ENCODE measurements around the gene HELZ. TPM values are rescaled to one million over a fixed set of nuclear protein-coding genes. Genes with fewer than 3 reads are reported as not detected.

Gene HELZ
- total RNA-seq (10 to 100 TPM; 60.2 to 64.6 TPM), polyA plus RNA-seq (ENCODE audit: insufficient read length in 6 of 6) (10 to 100 TPM; 27.2 to 41.0 (median 35.3) TPM)
- long read RNA-seq, donor 1, partial matches to known transcripts: 16 of 17 reads
- long read RNA-seq, donor 1, other reads (novel, unspliced or antisense): 0 of 17 reads
- long read RNA-seq, donor 2, partial matches to known transcripts: 12 of 15 reads
- long read RNA-seq, donor 2, other reads (novel, unspliced or antisense): 0 of 15 reads
- long read RNA-seq, donor 3, partial matches to known transcripts: 0 of 2 reads
- long read RNA-seq, donor 3, other reads (novel, unspliced or antisense): 0 of 2 reads
- long read RNA-seq, donor 4, partial matches to known transcripts: 2 of 5 reads
- long read RNA-seq, donor 4, other reads (novel, unspliced or antisense): 1 of 5 reads
- long read RNA-seq, donor 5, partial matches to known transcripts: 0 of 1 reads
- long read RNA-seq, donor 5, other reads (novel, unspliced or antisense): 0 of 1 reads
- long read RNA-seq, donor 6, partial matches to known transcripts: 0 of 1 reads
- long read RNA-seq, donor 6, other reads (novel, unspliced or antisense): 0 of 1 reads
- long read RNA-seq, donor 7, full-length matches to known transcripts: 1 of 1 reads
- long read RNA-seq, donor 7, partial matches to known transcripts: 0 of 1 reads
- long read RNA-seq, donor 7, other reads (novel, unspliced or antisense): 0 of 1 reads
- long read RNA-seq, donor 8, partial matches to known transcripts: 14 of 14 reads
- long read RNA-seq, donor 8, other reads (novel, unspliced or antisense): 0 of 14 reads
- long read RNA-seq, donor 9: 0 reads
- long read RNA-seq, donor 10, partial matches to known transcripts: 3 of 5 reads
- long read RNA-seq, donor 10, other reads (novel, unspliced or antisense): 0 of 5 reads
- long read RNA-seq, donor 11: 0 reads
- long read RNA-seq, donor 12, partial matches to known transcripts: 19 of 19 reads
- long read RNA-seq, donor 12, other reads (novel, unspliced or antisense): 0 of 19 reads

- ATAC-seq (peak; percentile 84), DNase-seq (peak; percentile 83 to 90 (median 84))
- TF ChIP-seq CTCF (IDR thresholded peaks at IDR 0.05): no peak
- no peaks in the 10 kb centered on the region for H3K9me3 ChIP-seq
- H3K27me3 ChIP-seq: peaks cover 0 to 14% of the 10 kb centered on the region in 2 donors
- H3K36me3 ChIP-seq: peaks cover 0 to 10% of the 10 kb centered on the region in 2 donors
- peaks cover 19 to 56% of the 10 kb centered on the region in 2 donors for H3K4me1 ChIP-seq
- peak within 1 kb of the TSS; percentile 78 to 91 for H3K27ac ChIP-seq
- peak within 1 kb of the TSS; percentile 80 to 100 for H3K4me3 ChIP-seq
- intact Hi-C loops (cut with DNase I): no loop called here
Measured at GRCh38 chr17:67245073-67245693, at the start of gene HELZ. Gene HELZ, minus strand, starts transcription at chr17:67245196. Its CDS starts 26,392 bp downstream, at chr17:67218804.

DNA sequence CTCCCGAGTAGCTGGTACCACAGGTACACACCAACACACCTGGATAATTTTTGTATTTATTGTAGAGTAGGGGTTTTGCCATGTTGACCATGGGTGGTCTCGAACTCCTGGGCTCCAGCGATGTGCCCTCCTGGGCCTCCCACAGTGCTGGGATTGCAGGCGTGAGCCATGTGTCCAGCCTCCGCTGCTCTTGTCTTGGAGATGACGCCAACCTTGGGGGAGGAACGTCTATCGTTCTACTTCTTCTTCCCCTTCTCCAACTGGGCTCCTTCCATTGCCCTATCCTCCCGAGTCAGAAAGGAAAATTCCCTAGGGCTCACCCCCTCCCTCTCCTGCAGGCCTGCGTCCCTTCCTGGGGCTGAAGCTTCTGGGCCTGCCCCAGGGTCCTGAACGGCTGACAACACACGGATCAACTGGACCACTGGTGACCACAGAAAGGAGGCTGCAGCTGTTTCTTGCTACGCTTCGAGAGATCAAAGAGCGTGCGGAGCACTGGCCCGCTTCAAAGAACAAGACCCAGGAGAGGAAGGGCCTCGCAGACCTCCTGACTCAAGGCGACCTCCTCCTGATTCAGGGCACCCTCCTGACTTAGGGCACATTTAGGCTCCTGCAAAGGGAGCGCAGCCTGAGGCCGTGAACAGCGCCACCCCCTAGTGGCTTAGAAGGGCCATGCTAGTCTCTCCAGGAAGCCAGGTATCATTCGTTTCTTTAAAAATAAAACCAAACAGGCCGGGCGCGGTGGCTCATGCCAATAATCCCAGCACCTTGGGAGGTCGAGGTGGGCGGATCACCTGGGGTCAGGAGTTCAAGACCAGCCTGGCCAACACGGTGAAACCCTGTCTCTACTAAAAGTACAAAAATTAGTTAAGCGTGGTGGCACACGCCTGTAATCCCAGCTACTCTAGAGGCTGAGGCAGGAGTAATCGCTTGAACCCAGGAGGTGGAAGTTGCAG lies 48.5 kb upstream of the HELZ start:
- ATAC-seq (peak; percentile 92), DNase-seq (peak; percentile 36 to 88 (median 56))
- peaks cover 3 to 10% of the 10 kb centered on the region in 2 donors for H3K4me1 ChIP-seq
- H3K27ac ChIP-seq: no peak overlapping the region
- no peak overlapping the region for H3K4me3 ChIP-seq
- H3K27me3 ChIP-seq: no peaks in the 10 kb centered on the region
- peak; percentile 85 to 88 for TF ChIP-seq CTCF (IDR thresholded peaks at IDR 0.05)
- intact Hi-C loops (cut with DNase I): no loop called here
- no peaks in the 10 kb centered on the region for H3K36me3 ChIP-seq
- H3K9me3 ChIP-seq: no peaks in the 10 kb centered on the region

DNA sequence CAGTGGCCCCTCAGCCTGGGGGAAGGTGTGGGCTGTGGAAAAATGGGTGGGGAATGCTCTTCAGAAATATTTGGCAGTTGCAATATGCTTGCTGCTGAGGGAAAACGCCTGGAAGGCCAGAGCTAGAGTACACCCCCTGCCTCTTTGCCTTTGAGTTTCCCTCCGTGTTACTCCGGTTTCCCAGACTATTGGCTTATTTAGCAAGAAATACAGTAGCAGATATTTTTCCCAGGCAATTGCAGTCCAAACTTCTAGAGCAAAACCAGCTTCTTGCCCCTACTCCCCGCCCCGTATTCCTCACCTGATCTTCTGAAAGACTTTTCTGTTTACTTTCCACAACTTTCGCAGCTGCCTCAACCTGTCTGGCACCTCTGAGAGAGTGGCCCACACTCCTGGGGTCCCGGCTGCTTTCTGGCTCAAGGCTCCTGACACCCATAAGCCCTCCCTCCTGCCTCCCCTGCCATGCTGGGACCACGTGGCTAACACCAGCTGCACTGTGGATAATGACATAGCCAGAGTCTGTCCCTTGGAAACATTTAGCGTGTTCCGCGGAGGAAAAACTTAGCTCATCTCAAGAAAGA lies 45.8 kb upstream of the HELZ start:
- intact Hi-C loops (cut with DNase I): no loop called here
- DNase-seq: peak in 2 of 4 donors; percentile 31 to 68
- no peak overlapping the region for H3K27ac ChIP-seq

More for the DNA sequence above, 45.8 kb upstream of the HELZ start:
- ATAC-seq: no peak
- Histone ChIP-seq H3K9me3 (no peaks in the 10 kb centered on the region), H3K27me3 (no peaks in the 10 kb centered on the region), H3K4me1 (peaks cover 3 to 10% of the 10 kb centered on the region in 2 donors), H3K36me3 (no peaks in the 10 kb centered on the region), H3K4me3 (no peak overlapping the region)
- TF ChIP-seq CTCF (IDR thresholded peaks at IDR 0.05): no peak

All from left lung (tissue), 14 donors.